ENCODE results near the gene WDPCP. TPM values are rescaled to one million over a fixed set of nuclear protein-coding genes. Genes with fewer than 3 reads are reported as not detected.

Gene WDPCP
- total RNA-seq, 3 donors from 2014 or later (not counting 1 experiment from before 2014, with no cell fraction given): 22.0 to 23.7 (median 22.9) TPM

- H3K9me3 Mint-ChIP-seq: peaks cover 3 to 11% of the 10 kb centered on the region in 2 donors
- no peaks in the 10 kb centered on the region for H3K36me3 Mint-ChIP-seq
- peaks cover 0 to 5% of the 10 kb centered on the region in 2 donors for H3K4me1 Mint-ChIP-seq
- no peak overlapping the region for H3K27ac Mint-ChIP-seq
- TF ChIP-seq CTCF (IDR thresholded peaks at IDR 0.05): no peak
- ATAC-seq (no peak), DNase-seq (no peak)
- H3K36me3 ChIP-seq (ENCODE audit: control insufficient read depth, insufficient read depth, low read length): no peaks in the 10 kb centered on the region
- no peaks in the 10 kb centered on the region for H3K4me1 ChIP-seq (ENCODE audit: control insufficient read depth, insufficient read depth, low read length)
- no peak overlapping the region for H3K4me3 ChIP-seq (ENCODE audit: low read length)
- no peaks in the 10 kb centered on the region for H3K27me3 ChIP-seq (ENCODE audit: control insufficient read depth, insufficient read depth, low read length)
- H3K4me3 Mint-ChIP-seq: no peak overlapping the region
- no peaks in the 10 kb centered on the region for H3K9me3 ChIP-seq (ENCODE audit: control insufficient read depth, insufficient read depth, low read length)
- no peak overlapping the region for H3K27ac ChIP-seq (ENCODE audit: low read length)
- WGBS (ENCODE audit: insufficient coverage): 100% methylated on average over 2 of the region's 2 CpGs
- H3K27me3 Mint-ChIP-seq (ENCODE audit: low read depth in 2 of 2): no peaks in the 10 kb centered on the region
- intact Hi-C loops (cut with micrococcal nuclease): no loop called here
These were observed 51.0 kb downstream of the WDPCP start for GRCh38 chr2:63537306-63537705.

- H3K4me3 ChIP-seq (ENCODE audit: low read length): no peak overlapping the region
- Mint-ChIP-seq H3K36me3 (peaks cover 9% of the 10 kb centered on the region), H3K27me3 (ENCODE audit: low read depth in 2 of 2) (no peaks in the 10 kb centered on the region), H3K4me1 (peaks cover 5 to 11% of the 10 kb centered on the region in 2 donors), H3K4me3 (no peak overlapping the region), H3K27ac (no peak overlapping the region), H3K9me3 (peaks cover 8 to 20% of the 10 kb centered on the region in 2 donors)
- WGBS (ENCODE audit: insufficient coverage): 88% methylated on average over 16 of the region's 16 CpGs
- H3K27ac ChIP-seq (ENCODE audit: low read length): no peak overlapping the region
- no peak for ATAC-seq
- H3K4me1 ChIP-seq (ENCODE audit: control insufficient read depth, insufficient read depth, low read length): no peaks in the 10 kb centered on the region
- H3K27me3 ChIP-seq (ENCODE audit: control insufficient read depth, insufficient read depth, low read length): no peaks in the 10 kb centered on the region
- H3K9me3 ChIP-seq (ENCODE audit: control insufficient read depth, insufficient read depth, low read length): peaks cover 15% of the 10 kb centered on the region
- intact Hi-C loops (cut with micrococcal nuclease): no loop called here
- no peaks in the 10 kb centered on the region for H3K36me3 ChIP-seq (ENCODE audit: control insufficient read depth, insufficient read depth, low read length)
- no peak for DNase-seq
- TF ChIP-seq CTCF (IDR thresholded peaks at IDR 0.05): no peak
These were observed 57.5 kb downstream of the WDPCP start for GRCh38 chr2:63530704-63531279.

- Histone ChIP-seq H3K4me1 (ENCODE audit: control insufficient read depth, insufficient read depth, low read length) (no peaks in the 10 kb centered on the region), H3K27me3 (ENCODE audit: control insufficient read depth, insufficient read depth, low read length) (no peaks in the 10 kb centered on the region), H3K4me3 (ENCODE audit: low read length) (no peak overlapping the region), H3K9me3 (ENCODE audit: control insufficient read depth, insufficient read depth, low read length) (peaks cover 9% of the 10 kb centered on the region), H3K27ac (ENCODE audit: low read length) (no peak overlapping the region), H3K36me3 (ENCODE audit: control insufficient read depth, insufficient read depth, low read length) (no peaks in the 10 kb centered on the region)
- 93% methylated on average over 2 of the region's 3 CpGs for WGBS (ENCODE audit: insufficient coverage)
- DNase-seq (no peak), ATAC-seq (no peak)
- no peak for TF ChIP-seq CTCF (IDR thresholded peaks at IDR 0.05)
- H3K9me3 Mint-ChIP-seq: peaks cover 19 to 20% of the 10 kb centered on the region in 2 donors
- H3K36me3 Mint-ChIP-seq: peaks cover 33% of the 10 kb centered on the region
- no peak overlapping the region for H3K4me3 Mint-ChIP-seq
- H3K27ac Mint-ChIP-seq: no peak overlapping the region
- intact Hi-C loops (cut with micrococcal nuclease): no loop called here
- no peaks in the 10 kb centered on the region for H3K27me3 Mint-ChIP-seq (ENCODE audit: low read depth in 2 of 2)
- peaks cover 30% of the 10 kb centered on the region in 2 donors for H3K4me1 Mint-ChIP-seq
These were observed 62.4 kb downstream of the WDPCP start for GRCh38 chr2:63525905-63526304.

GRCh38 chr2:63522950-63523349, 65.3 kb downstream of the WDPCP start:
- no peak for TF ChIP-seq CTCF (IDR thresholded peaks at IDR 0.05)
- no peak overlapping the region for H3K27ac Mint-ChIP-seq
- Histone ChIP-seq H3K27me3 (ENCODE audit: control insufficient read depth, insufficient read depth, low read length) (no peaks in the 10 kb centered on the region), H3K27ac (ENCODE audit: low read length) (no peak overlapping the region), H3K36me3 (ENCODE audit: control insufficient read depth, insufficient read depth, low read length) (no peaks in the 10 kb centered on the region), H3K4me3 (ENCODE audit: low read length) (no peak overlapping the region), H3K9me3 (ENCODE audit: control insufficient read depth, insufficient read depth, low read length) (peaks cover 20% of the 10 kb centered on the region), H3K4me1 (ENCODE audit: control insufficient read depth, insufficient read depth, low read length) (no peaks in the 10 kb centered on the region)
- intact Hi-C loops (cut with micrococcal nuclease): no loop called here
- 85% methylated on average over 1 of the region's 1 CpG for WGBS (ENCODE audit: insufficient coverage)
- ATAC-seq (no peak), DNase-seq (no peak)
- H3K36me3 Mint-ChIP-seq: peaks cover 36% of the 10 kb centered on the region
- no peaks in the 10 kb centered on the region for H3K27me3 Mint-ChIP-seq (ENCODE audit: low read depth in 2 of 2)
- H3K4me1 Mint-ChIP-seq: peaks cover 24 to 25% of the 10 kb centered on the region in 2 donors
- peaks cover 20 to 23% of the 10 kb centered on the region in 2 donors for H3K9me3 Mint-ChIP-seq
- no peak overlapping the region for H3K4me3 Mint-ChIP-seq
